Parathyroid adenoma (tissue), 2 donors: ENCODE measurements around the gene TREH.
A peak's percentile ranks its signal among the peaks of the same experiment; 100 is the strongest.

ENCODE experiments used
- H2AFZ ChIP-seq: fragments of 300-600 bp; sonication (generic); one replicate; pipeline ENCODE4 v1.7.0; 2017; ENCODE audit warnings: antibody characterized with exemption, mild to moderate bottlenecking
- H3K27ac ChIP-seq: fragments of 300-600 bp; sonication (generic); one replicate; pipeline ENCODE4 v1.7.0; 2017
- H3K27me3 ChIP-seq: fragments of 300-600 bp; sonication (generic); one replicate; pipeline ENCODE4 v1.7.0; 2017; ENCODE audit warnings: low read length; ENCODE audit not compliant: control insufficient read depth, insufficient read depth
- H3K36me3 ChIP-seq: fragments of 300-600 bp; sonication (generic); one replicate; pipeline ENCODE4 v1.7.0; 2017; ENCODE audit warnings: low read length; ENCODE audit not compliant: control insufficient read depth, insufficient read depth
- H3K4me1 ChIP-seq: fragments of 300-600 bp; sonication (generic); one replicate; pipeline ENCODE4 v1.7.0; 2017; ENCODE audit warnings: control low read depth
- H3K4me2 ChIP-seq: fragments of 300-600 bp; sonication (generic); one replicate; pipeline ENCODE4 v1.7.0; 2017; ENCODE audit warnings: low read length
- H3K4me3 ChIP-seq: fragments of 300-600 bp; sonication (generic); one replicate; pipeline ENCODE4 v1.7.0; 2017; ENCODE audit warnings: low read depth, low read length
- H3K79me2 ChIP-seq: fragments of 300-600 bp; sonication (generic); one replicate; pipeline ENCODE4 v1.7.0; 2017; ENCODE audit warnings: control low read depth
- H3K9ac ChIP-seq: fragments of 300-600 bp; sonication (generic); one replicate; pipeline ENCODE4 v1.7.0; 2017; ENCODE audit warnings: mild to moderate bottlenecking
- H3K9me3 ChIP-seq: fragments of 300-600 bp; sonication (generic); one replicate; pipeline ENCODE4 v1.7.0; 2017; ENCODE audit warnings: low read length; ENCODE audit not compliant: control insufficient read depth
- TF ChIP-seq, protein P1 (sequence below): fragments of 300-600 bp; sonication (generic); IDR thresholded peaks from one replicate; pipeline ENCODE4 v1.7.0; 2017; ENCODE audit warnings: antibody characterized with exemption, mild to moderate bottlenecking
- donor health status: primary hyperparathyroidism.

Gene TREH

DNA sequence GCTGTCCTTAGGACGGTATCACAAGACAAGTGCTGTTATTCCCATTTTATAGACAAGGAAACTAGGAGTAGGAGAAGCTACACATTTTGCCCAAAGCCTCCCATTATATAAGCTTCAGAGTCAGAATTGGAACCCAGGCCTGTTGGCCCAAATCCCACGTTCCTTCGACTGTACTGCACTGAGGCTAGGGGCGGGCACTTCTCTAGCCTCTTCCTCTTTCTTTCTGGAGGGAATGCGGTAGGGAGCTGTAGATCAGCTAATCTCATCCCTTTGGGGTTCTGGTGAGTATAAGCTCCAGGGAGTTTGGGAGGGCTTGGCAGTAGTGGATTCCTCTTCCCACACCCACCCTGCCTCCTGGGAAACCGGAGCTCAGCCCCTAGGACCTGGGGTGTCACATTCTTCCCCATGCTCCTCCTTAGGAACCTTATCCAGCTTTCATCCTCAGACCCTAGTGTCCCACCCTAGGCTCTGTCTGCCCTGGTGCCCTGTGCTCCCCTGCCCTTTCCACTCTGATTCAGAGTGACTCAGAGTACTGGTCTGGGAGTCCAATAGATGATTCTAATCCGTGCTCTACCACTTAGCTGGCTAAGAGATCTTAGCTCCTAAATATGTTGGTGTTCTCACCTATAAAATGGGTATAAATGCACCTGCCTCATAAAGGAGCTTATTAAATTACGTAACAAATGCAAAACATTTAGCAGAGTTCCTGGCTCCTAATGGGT, 42.7 kb downstream of the TREH start:
- Histone ChIP-seq H3K9ac (no peak overlapping the region), H3K4me1 (peaks cover 10% of the 10 kb centered on the region), H3K36me3 (no peaks in the 10 kb centered on the region), H3K4me3 (no peak overlapping the region), H3K27me3 (no peaks in the 10 kb centered on the region), H3K27ac (no peak overlapping the region), H2AFZ (no peak overlapping the region), H3K4me2 (no peak overlapping the region), H3K79me2 (no peaks in the 10 kb centered on the region), H3K9me3 (no peaks in the 10 kb centered on the region)
- TF ChIP-seq, protein P1, sequence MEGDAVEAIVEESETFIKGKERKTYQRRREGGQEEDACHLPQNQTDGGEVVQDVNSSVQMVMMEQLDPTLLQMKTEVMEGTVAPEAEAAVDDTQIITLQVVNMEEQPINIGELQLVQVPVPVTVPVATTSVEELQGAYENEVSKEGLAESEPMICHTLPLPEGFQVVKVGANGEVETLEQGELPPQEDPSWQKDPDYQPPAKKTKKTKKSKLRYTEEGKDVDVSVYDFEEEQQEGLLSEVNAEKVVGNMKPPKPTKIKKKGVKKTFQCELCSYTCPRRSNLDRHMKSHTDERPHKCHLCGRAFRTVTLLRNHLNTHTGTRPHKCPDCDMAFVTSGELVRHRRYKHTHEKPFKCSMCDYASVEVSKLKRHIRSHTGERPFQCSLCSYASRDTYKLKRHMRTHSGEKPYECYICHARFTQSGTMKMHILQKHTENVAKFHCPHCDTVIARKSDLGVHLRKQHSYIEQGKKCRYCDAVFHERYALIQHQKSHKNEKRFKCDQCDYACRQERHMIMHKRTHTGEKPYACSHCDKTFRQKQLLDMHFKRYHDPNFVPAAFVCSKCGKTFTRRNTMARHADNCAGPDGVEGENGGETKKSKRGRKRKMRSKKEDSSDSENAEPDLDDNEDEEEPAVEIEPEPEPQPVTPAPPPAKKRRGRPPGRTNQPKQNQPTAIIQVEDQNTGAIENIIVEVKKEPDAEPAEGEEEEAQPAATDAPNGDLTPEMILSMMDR, result no peak

DNA sequence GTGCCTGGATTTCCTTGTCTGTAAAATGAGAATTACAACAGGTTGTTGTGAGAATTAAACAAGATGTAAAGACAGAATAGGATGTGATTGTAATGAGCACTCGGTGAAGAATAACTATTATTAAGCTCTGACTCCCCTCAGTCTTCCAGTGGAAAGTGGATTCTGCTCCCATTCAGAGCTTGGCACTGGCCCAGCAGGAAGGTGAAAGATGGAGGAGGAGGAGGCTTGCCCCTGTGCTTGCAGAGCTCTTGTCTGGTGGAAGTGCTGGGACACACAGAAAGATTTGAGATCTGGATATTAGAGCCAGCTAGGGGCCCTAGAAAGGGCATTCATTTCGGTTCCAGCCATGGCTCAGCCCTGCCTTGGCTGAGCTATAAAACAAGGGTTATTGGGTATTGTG, 43.8 kb downstream of the TREH start:
- Histone ChIP-seq H3K9me3 (no peaks in the 10 kb centered on the region), H3K27me3 (no peaks in the 10 kb centered on the region), H2AFZ (no peak overlapping the region), H3K79me2 (no peaks in the 10 kb centered on the region), H3K9ac (no peak overlapping the region), H3K4me2 (no peak overlapping the region), H3K4me3 (no peak overlapping the region), H3K27ac (no peak overlapping the region), H3K4me1 (peaks cover 10% of the 10 kb centered on the region), H3K36me3 (no peaks in the 10 kb centered on the region)
- TF ChIP-seq, protein P1, result no peak

DNA sequence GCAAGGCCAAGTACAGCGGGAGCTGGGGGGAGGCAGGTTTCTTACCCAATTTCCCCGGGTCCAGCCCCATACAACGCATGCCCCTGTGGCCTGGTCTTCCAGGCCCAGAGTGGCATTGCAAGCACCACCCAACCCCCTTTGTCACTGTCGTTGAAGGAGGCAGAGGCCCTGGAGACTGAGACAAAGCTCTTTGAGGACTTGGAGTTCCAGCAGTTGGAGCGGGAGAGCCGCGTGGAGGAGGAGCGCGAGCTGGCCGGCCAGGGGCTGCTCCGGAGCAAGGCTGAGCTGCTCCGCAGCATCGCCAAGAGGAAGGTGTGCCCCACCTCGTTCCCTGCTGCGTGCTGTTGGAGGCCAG, 44.2 kb downstream of the TREH start:
- H2AFZ ChIP-seq, result peak overlapping the region; percentile 57
- H3K27ac ChIP-seq, result no peak overlapping the region
- H3K4me3 ChIP-seq, result no peak overlapping the region
- no peaks in the 10 kb centered on the region for H3K9me3 ChIP-seq
- H3K4me1 ChIP-seq, result peaks cover 10% of the 10 kb centered on the region
- no peak overlapping the region for H3K9ac ChIP-seq
- TF ChIP-seq, protein P1, result no peak
- H3K36me3 ChIP-seq, result no peaks in the 10 kb centered on the region
- H3K27me3 ChIP-seq, result no peaks in the 10 kb centered on the region
- no peaks in the 10 kb centered on the region for H3K79me2 ChIP-seq
- peak overlapping the region; percentile 61 for H3K4me2 ChIP-seq

DNA sequence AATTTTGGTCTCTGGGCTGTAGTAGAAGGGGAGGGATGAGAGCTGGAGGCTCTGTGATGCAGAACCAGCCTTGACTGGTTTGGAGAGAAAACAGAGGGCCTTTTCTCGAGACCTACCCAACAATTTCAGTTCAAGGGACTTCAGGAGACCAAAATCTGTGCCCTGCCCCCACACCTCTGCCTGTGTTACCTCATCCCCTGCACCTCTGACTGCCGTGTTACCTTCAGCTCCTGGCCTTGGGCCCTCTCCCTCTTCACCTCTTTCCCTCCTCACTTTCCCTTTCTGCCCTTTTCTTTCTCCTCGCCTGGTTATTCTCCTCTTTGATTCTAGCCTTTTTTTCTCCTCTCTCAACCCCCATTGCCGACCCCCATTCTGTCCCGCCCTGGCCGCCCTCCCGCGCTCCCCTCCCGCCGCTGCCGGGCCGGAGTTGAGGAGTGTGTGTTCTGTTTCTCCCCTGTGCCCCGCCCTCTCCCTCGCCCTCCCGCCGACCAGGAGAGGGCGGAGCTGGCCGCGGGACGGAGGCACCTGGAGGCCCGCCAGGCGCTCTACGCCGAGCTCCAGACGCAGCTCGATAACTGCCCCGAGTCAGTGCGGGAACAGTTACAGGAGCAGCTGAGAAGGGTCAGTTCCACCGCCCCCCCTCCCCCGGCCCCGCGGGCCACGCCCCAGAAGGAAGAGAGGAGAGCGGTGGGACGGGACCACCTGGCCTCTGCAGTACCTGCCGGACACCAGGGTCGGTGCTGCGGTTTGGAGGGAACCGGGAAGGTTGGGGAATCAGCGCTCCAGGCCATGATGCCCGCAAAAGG, 44.8 kb downstream of the TREH start:
- Histone ChIP-seq H3K79me2 (no peaks in the 10 kb centered on the region), H3K27ac (no peak overlapping the region), H3K9me3 (no peaks in the 10 kb centered on the region), H3K9ac (no peak overlapping the region), H3K4me1 (peaks cover 10% of the 10 kb centered on the region), H3K4me2 (peak overlapping the region; percentile 61), H3K36me3 (no peaks in the 10 kb centered on the region), H3K4me3 (peak overlapping the region; percentile 34), H2AFZ (peak overlapping the region; percentile 57), H3K27me3 (no peaks in the 10 kb centered on the region)
- TF ChIP-seq, protein P1, result no peak
